HG03354 (cell line): ENCODE measurements around the gene DAZAP1.

Experiments
- ATAC-seq: cut with Tn5 transposase; IDR thresholded peaks from one replicate; pipeline ENCODE4 v1.9.1; 2021; ENCODE audit warnings: mild to moderate bottlenecking; ENCODE audit not compliant: unreplicated experiment, poor library complexity, severe bottlenecking

The DAZAP1 gene

GRCh38 chr19:1392407-1392806, 15.0 kb upstream of the DAZAP1 start:
- no peak for ATAC-seq

GRCh38 chr19:1392939-1393530, 14.4 kb upstream of the DAZAP1 start:
- no peak for ATAC-seq

- no peak for ATAC-seq
These were observed 13.5 kb upstream of the DAZAP1 start for GRCh38 chr19:1393841-1394240.

GRCh38 chr19:1394252-1395193, 12.9 kb upstream of the DAZAP1 start:
- ATAC-seq: no peak

- no peak for ATAC-seq
These were observed 12.0 kb upstream of the DAZAP1 start for GRCh38 chr19:1395194-1396018.

- ATAC-seq: no peak
These were observed 11.2 kb upstream of the DAZAP1 start for GRCh38 chr19:1396019-1396767.

- no peak for ATAC-seq
These were observed 10.4 kb upstream of the DAZAP1 start for GRCh38 chr19:1396768-1397679.

- no peak for ATAC-seq
These were observed 9.5 kb upstream of the DAZAP1 start for GRCh38 chr19:1397838-1398237.

GRCh38 chr19:1399079-1399478, 8.3 kb upstream of the DAZAP1 start:
- ATAC-seq: no peak

- ATAC-seq: no peak
These were observed 7.6 kb upstream of the DAZAP1 start for GRCh38 chr19:1399745-1400144.

GRCh38 chr19:1400281-1401137, 6.9 kb upstream of the DAZAP1 start:
- ATAC-seq: no peak

- no peak for ATAC-seq
These were observed 6.1 kb upstream of the DAZAP1 start, which contains the start of gene GAMT for GRCh38 chr19:1401138-1401888. Gene GAMT (minus strand): TSS chr19:1401542. CDS start chr19:1401476, 66 bp downstream.

GRCh38 chr19:1401889-1402217, 5.5 kb upstream of the DAZAP1 start:
- no peak for ATAC-seq

- ATAC-seq: no peak
These were observed 4.8 kb upstream of the DAZAP1 start for GRCh38 chr19:1402411-1403070.

- ATAC-seq: peak; percentile 75
These were observed 435 bp upstream of the DAZAP1 start for GRCh38 chr19:1406774-1407527.
